ENCODE measurements around the gene ASTN2.

DNA sequence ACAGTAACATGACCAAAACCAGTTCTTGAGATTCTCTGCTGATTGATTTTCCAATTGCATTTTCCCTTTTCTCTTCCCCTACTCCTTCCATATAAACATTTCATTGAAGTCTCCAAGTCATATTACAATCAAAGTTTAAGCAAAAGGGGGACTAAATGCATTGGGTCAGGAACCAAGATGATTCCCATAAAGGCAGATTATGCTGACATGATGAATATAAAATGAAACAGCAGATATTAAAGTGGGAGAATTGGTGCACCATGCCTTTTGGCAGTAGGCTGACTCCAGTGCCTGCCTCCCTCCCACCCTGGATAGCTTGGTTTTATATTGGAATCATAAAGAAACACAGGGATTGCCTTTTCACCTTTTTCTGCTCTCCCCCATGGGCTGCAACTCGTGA, 118.4 kb downstream of the ASTN2 start:
- TF ChIP-seq, protein P1, sequence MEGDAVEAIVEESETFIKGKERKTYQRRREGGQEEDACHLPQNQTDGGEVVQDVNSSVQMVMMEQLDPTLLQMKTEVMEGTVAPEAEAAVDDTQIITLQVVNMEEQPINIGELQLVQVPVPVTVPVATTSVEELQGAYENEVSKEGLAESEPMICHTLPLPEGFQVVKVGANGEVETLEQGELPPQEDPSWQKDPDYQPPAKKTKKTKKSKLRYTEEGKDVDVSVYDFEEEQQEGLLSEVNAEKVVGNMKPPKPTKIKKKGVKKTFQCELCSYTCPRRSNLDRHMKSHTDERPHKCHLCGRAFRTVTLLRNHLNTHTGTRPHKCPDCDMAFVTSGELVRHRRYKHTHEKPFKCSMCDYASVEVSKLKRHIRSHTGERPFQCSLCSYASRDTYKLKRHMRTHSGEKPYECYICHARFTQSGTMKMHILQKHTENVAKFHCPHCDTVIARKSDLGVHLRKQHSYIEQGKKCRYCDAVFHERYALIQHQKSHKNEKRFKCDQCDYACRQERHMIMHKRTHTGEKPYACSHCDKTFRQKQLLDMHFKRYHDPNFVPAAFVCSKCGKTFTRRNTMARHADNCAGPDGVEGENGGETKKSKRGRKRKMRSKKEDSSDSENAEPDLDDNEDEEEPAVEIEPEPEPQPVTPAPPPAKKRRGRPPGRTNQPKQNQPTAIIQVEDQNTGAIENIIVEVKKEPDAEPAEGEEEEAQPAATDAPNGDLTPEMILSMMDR (IDR thresholded peaks at IDR 0.05) = no peak
- TF ChIP-seq POLR2A (IDR thresholded peaks at IDR 0.05) = no peak

Measured in lower leg skin (tissue), 3 donors.